ENCODE measurements around the gene MYOM3.
A peak's percentile ranks its signal among the peaks of the same experiment; 100 is the strongest.
"Not testable (repeated sequence)": the region's sequence is repeated elsewhere in the genome, so short reads cannot be mapped to it uniquely, and the experiment has no call there.

Gene MYOM3

GRCh38 chr1:24043345-24044032, 68.4 kb downstream of the MYOM3 start:
- Histone ChIP-seq H3K36me3 (replicated peaks; ENCODE audit: low read depth, low read length) (no peaks in the 10 kb centered on the region), H3K4me1 (ENCODE audit: low read length) (peaks cover 6% of the 10 kb centered on the region; the same call in 1 of the 2 replicates), H3K27ac (ENCODE audit: low read length) (no peak overlapping the region), H3K79me2 (ENCODE audit: low read length) (no peaks in the 10 kb centered on the region), H3K4me3 (ENCODE audit: low read length) (no peak overlapping the region), H3K9ac (ENCODE audit: low read length) (no peak overlapping the region), H3K4me2 (ENCODE audit: low read length) (no peak overlapping the region), H3K9me3 (ENCODE audit: insufficient read depth, low read length) (no peaks in the 10 kb centered on the region), H4K20me1 (ENCODE audit: insufficient read depth, low read length) (no peaks in the 10 kb centered on the region), H2AFZ (ENCODE audit: low read depth, low read length) (no peak overlapping the region), H3K27me3 (ENCODE audit: low read depth, low read length) (no peaks in the 10 kb centered on the region)
- TF ChIP-seq, protein P1, sequence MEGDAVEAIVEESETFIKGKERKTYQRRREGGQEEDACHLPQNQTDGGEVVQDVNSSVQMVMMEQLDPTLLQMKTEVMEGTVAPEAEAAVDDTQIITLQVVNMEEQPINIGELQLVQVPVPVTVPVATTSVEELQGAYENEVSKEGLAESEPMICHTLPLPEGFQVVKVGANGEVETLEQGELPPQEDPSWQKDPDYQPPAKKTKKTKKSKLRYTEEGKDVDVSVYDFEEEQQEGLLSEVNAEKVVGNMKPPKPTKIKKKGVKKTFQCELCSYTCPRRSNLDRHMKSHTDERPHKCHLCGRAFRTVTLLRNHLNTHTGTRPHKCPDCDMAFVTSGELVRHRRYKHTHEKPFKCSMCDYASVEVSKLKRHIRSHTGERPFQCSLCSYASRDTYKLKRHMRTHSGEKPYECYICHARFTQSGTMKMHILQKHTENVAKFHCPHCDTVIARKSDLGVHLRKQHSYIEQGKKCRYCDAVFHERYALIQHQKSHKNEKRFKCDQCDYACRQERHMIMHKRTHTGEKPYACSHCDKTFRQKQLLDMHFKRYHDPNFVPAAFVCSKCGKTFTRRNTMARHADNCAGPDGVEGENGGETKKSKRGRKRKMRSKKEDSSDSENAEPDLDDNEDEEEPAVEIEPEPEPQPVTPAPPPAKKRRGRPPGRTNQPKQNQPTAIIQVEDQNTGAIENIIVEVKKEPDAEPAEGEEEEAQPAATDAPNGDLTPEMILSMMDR (IDR thresholded peaks at IDR 0.05; ENCODE audit: low read depth, low read length): no peak
- TF ChIP-seq EZH2phosphoT487 (IDR thresholded peaks at IDR 0.05; ENCODE audit: low read depth): no peak

- Histone ChIP-seq H2AFZ (ENCODE audit: low read depth, low read length) (no peak overlapping the region), H3K27me3 (ENCODE audit: low read depth, low read length) (no peaks in the 10 kb centered on the region), H3K4me2 (ENCODE audit: low read length) (no peak overlapping the region), H3K79me2 (ENCODE audit: low read length) (no peaks in the 10 kb centered on the region), H3K9ac (ENCODE audit: low read length) (no peak overlapping the region), H3K4me1 (ENCODE audit: low read length) (peaks cover 6% of the 10 kb centered on the region; the same call in 1 of the 2 replicates), H3K27ac (ENCODE audit: low read length) (no peak overlapping the region), H3K36me3 (replicated peaks; ENCODE audit: low read depth, low read length) (no peaks in the 10 kb centered on the region), H3K9me3 (ENCODE audit: insufficient read depth, low read length) (no peaks in the 10 kb centered on the region), H3K4me3 (ENCODE audit: low read length) (no peak overlapping the region), H4K20me1 (ENCODE audit: insufficient read depth, low read length) (no peaks in the 10 kb centered on the region)
- TF ChIP-seq EZH2phosphoT487 (IDR thresholded peaks at IDR 0.05; ENCODE audit: low read depth): no peak
- TF ChIP-seq, protein P1 (IDR thresholded peaks at IDR 0.05; ENCODE audit: low read depth, low read length): no peak
Observed at GRCh38 chr1:24042315-24042714, 69.6 kb downstream of the MYOM3 start.

GRCh38 chr1:24036088-24036487, 75.8 kb downstream of the MYOM3 start:
- Histone ChIP-seq H3K4me2 (ENCODE audit: low read length) (no peak overlapping the region), H2AFZ (ENCODE audit: low read depth, low read length) (peak overlapping the region; percentile 54; the same call in 1 of the 2 replicates), H3K36me3 (replicated peaks; ENCODE audit: low read depth, low read length) (no peaks in the 10 kb centered on the region), H3K9me3 (ENCODE audit: insufficient read depth, low read length) (no peaks in the 10 kb centered on the region), H3K79me2 (ENCODE audit: low read length) (no peaks in the 10 kb centered on the region), H3K4me3 (ENCODE audit: low read length) (no peak overlapping the region), H3K27me3 (ENCODE audit: low read depth, low read length) (no peaks in the 10 kb centered on the region), H3K27ac (ENCODE audit: low read length) (no peak overlapping the region), H3K4me1 (ENCODE audit: low read length) (peaks cover 6% of the 10 kb centered on the region), H4K20me1 (ENCODE audit: insufficient read depth, low read length) (no peaks in the 10 kb centered on the region), H3K9ac (ENCODE audit: low read length) (no peak overlapping the region)
- TF ChIP-seq, protein P1 (IDR thresholded peaks at IDR 0.05; ENCODE audit: low read depth, low read length): no peak
- no peak for TF ChIP-seq EZH2phosphoT487 (IDR thresholded peaks at IDR 0.05; ENCODE audit: low read depth)

GRCh38 chr1:24032981-24033380, 79.0 kb downstream of the MYOM3 start:
- H3K79me2 ChIP-seq (ENCODE audit: low read length): no peaks in the 10 kb centered on the region
- no peak overlapping the region for H3K4me3 ChIP-seq (ENCODE audit: low read length)
- peaks cover 6% of the 10 kb centered on the region for H3K4me1 ChIP-seq (ENCODE audit: low read length)
- H3K4me2 ChIP-seq (ENCODE audit: low read length): peak overlapping the region; percentile 32; the same call in 1 of the 2 replicates
- no peaks in the 10 kb centered on the region for H4K20me1 ChIP-seq (ENCODE audit: insufficient read depth, low read length)
- H3K9ac ChIP-seq (ENCODE audit: low read length): no peak overlapping the region
- no peaks in the 10 kb centered on the region for H3K27me3 ChIP-seq (ENCODE audit: low read depth, low read length)
- H3K36me3 ChIP-seq (replicated peaks; ENCODE audit: low read depth, low read length): no peaks in the 10 kb centered on the region
- no peak overlapping the region for H2AFZ ChIP-seq (ENCODE audit: low read depth, low read length)
- H3K27ac ChIP-seq (ENCODE audit: low read length): no peak overlapping the region
- H3K9me3 ChIP-seq (ENCODE audit: insufficient read depth, low read length): no peaks in the 10 kb centered on the region
- no peak for TF ChIP-seq EZH2phosphoT487 (IDR thresholded peaks at IDR 0.05; ENCODE audit: low read depth)
- TF ChIP-seq, protein P1 (IDR thresholded peaks at IDR 0.05; ENCODE audit: low read depth, low read length): no peak

GRCh38 chr1:24030976-24031516, 80.9 kb downstream of the MYOM3 start:
- H3K27ac ChIP-seq (ENCODE audit: low read length); H4K20me1 ChIP-seq (ENCODE audit: insufficient read depth, low read length); H3K4me1 ChIP-seq (ENCODE audit: low read length); H3K36me3 ChIP-seq (replicated peaks; ENCODE audit: low read depth, low read length); H2AFZ ChIP-seq (ENCODE audit: low read depth, low read length); H3K4me3 ChIP-seq (ENCODE audit: low read length); H3K27me3 ChIP-seq (ENCODE audit: low read depth, low read length); H3K9me3 ChIP-seq (ENCODE audit: insufficient read depth, low read length); H3K79me2 ChIP-seq (ENCODE audit: low read length); H3K4me2 ChIP-seq (ENCODE audit: low read length); H3K9ac ChIP-seq (ENCODE audit: low read length): not testable (repeated sequence)
